ENCODE data around the gene ERCC6L2.

DNA sequence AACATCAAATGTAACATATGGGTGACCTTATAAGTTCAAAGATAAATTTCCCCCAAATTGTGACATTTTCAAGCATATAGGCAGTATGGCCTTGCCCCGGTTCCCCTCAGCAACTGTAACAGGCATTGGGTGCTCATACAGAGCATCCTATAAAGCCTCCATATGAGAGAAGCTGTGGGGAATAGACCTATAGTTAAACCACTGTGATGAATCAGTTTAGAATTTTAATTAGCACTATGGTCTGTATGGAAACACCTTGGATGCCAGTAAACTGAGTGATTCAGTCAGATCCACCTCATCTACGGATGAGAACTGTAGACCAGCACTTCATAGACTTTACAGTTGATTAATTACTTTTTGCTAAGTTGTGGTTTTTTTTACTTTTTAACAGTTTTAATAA, 79.4 kb downstream of the ERCC6L2 start:
- TF ChIP-seq POLR2AphosphoS5 (IDR thresholded peaks at IDR 0.05; ENCODE audit: low read depth, low read length) = no peak
- TF ChIP-seq, protein P1, sequence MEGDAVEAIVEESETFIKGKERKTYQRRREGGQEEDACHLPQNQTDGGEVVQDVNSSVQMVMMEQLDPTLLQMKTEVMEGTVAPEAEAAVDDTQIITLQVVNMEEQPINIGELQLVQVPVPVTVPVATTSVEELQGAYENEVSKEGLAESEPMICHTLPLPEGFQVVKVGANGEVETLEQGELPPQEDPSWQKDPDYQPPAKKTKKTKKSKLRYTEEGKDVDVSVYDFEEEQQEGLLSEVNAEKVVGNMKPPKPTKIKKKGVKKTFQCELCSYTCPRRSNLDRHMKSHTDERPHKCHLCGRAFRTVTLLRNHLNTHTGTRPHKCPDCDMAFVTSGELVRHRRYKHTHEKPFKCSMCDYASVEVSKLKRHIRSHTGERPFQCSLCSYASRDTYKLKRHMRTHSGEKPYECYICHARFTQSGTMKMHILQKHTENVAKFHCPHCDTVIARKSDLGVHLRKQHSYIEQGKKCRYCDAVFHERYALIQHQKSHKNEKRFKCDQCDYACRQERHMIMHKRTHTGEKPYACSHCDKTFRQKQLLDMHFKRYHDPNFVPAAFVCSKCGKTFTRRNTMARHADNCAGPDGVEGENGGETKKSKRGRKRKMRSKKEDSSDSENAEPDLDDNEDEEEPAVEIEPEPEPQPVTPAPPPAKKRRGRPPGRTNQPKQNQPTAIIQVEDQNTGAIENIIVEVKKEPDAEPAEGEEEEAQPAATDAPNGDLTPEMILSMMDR (IDR thresholded peaks at IDR 0.05) = no peak
- no peak for TF ChIP-seq TEAD4 (IDR thresholded peaks at IDR 0.05; ENCODE audit: borderline replicate concordance, insufficient read depth)
- TF ChIP-seq RCOR1 (IDR thresholded peaks at IDR 0.05; ENCODE audit: low read length) = no peak
- TF ChIP-seq MXI1 (IDR thresholded peaks at IDR 0.05; ENCODE audit: low read depth, low read length) = no peak
- TF ChIP-seq, protein P2, sequence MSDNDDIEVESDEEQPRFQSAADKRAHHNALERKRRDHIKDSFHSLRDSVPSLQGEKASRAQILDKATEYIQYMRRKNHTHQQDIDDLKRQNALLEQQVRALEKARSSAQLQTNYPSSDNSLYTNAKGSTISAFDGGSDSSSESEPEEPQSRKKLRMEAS (IDR thresholded peaks at IDR 0.05; ENCODE audit: low read depth) = no peak
- no peak for TF ChIP-seq RFX5 (IDR thresholded peaks at IDR 0.05; ENCODE audit: low read length)
- no peak for TF ChIP-seq RAD21 (IDR thresholded peaks at IDR 0.05; ENCODE audit: low read length)

Data from SK-N-SH (cell line).